ENCODE results near the gene IRF1. TPM values are rescaled to one million over a fixed set of nuclear protein-coding genes. Genes with fewer than 3 reads are reported as not detected.
A peak's percentile ranks its signal among the peaks of the same experiment; 100 is the strongest.

The IRF1 gene
- total and polyA plus RNA-seq, 8 donors: 15.1 to 93.3 (median 19.5) TPM

- TF ChIP-seq, protein P1, sequence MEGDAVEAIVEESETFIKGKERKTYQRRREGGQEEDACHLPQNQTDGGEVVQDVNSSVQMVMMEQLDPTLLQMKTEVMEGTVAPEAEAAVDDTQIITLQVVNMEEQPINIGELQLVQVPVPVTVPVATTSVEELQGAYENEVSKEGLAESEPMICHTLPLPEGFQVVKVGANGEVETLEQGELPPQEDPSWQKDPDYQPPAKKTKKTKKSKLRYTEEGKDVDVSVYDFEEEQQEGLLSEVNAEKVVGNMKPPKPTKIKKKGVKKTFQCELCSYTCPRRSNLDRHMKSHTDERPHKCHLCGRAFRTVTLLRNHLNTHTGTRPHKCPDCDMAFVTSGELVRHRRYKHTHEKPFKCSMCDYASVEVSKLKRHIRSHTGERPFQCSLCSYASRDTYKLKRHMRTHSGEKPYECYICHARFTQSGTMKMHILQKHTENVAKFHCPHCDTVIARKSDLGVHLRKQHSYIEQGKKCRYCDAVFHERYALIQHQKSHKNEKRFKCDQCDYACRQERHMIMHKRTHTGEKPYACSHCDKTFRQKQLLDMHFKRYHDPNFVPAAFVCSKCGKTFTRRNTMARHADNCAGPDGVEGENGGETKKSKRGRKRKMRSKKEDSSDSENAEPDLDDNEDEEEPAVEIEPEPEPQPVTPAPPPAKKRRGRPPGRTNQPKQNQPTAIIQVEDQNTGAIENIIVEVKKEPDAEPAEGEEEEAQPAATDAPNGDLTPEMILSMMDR (IDR thresholded peaks at IDR 0.05): no peak
- Histone ChIP-seq H3K4me1 (peaks cover 15 to 79% of the 10 kb centered on the region in 2 donors), H3K9me3 (no peaks in the 10 kb centered on the region), H3K36me3 (no peaks in the 10 kb centered on the region), H3K27me3 (no peaks in the 10 kb centered on the region), H3K27ac (peak overlapping the region; percentile 95 to 99), H3K4me3 (peak overlapping the region; percentile 65 to 73)
- ATAC-seq: peak; percentile 3
- DNase-seq: peak; percentile 36 to 79 (median 70)
- intact Hi-C loops (cut with DNase I): no loop called here
Observed at GRCh38 chr5:132497488-132497997, 7.0 kb upstream of the IRF1 start.

- Histone ChIP-seq H3K4me1 (peaks cover 12 to 86% of the 10 kb centered on the region in 2 donors), H3K27me3 (no peaks in the 10 kb centered on the region), H3K36me3 (no peaks in the 10 kb centered on the region), H3K4me3 (peak overlapping the region; percentile 65 to 73), H3K9me3 (no peaks in the 10 kb centered on the region), H3K27ac (peak overlapping the region; percentile 95 to 99)
- intact Hi-C loops (cut with DNase I): no loop called here
- DNase-seq (peak; percentile 73 to 99 (median 90)), ATAC-seq (peak; percentile 83)
- TF ChIP-seq, protein P1 (IDR thresholded peaks at IDR 0.05): no peak
Observed at GRCh38 chr5:132496631-132497487, 6.3 kb upstream of the IRF1 start.

- H3K36me3 ChIP-seq: no peaks in the 10 kb centered on the region
- H3K4me3 ChIP-seq: peak overlapping the region; percentile 65 to 73
- ATAC-seq (peak; percentile 83), DNase-seq (peak; percentile 78 to 98 (median 95))
- intact Hi-C loops (cut with DNase I): no loop called here
- H3K27me3 ChIP-seq: no peaks in the 10 kb centered on the region
- H3K4me1 ChIP-seq: peaks cover 17 to 88% of the 10 kb centered on the region in 2 donors
- peak overlapping the region; percentile 95 to 99 for H3K27ac ChIP-seq
- H3K9me3 ChIP-seq: no peaks in the 10 kb centered on the region
- TF ChIP-seq, protein P1 (IDR thresholded peaks at IDR 0.05): peak in 1 of 2 donors; percentile 32
Observed at GRCh38 chr5:132496191-132496630, 5.6 kb upstream of the IRF1 start.

GRCh38 chr5:132495667-132496190, 5.2 kb upstream of the IRF1 start:
- Histone ChIP-seq H3K36me3 (no peaks in the 10 kb centered on the region), H3K27ac (peak overlapping the region; percentile 95 to 99), H3K9me3 (no peaks in the 10 kb centered on the region), H3K4me1 (peaks cover 19 to 86% of the 10 kb centered on the region in 2 donors), H3K4me3 (peak overlapping the region; percentile 65 to 73), H3K27me3 (no peaks in the 10 kb centered on the region)
- peak; percentile 68 for ATAC-seq
- intact Hi-C loops (cut with DNase I): no loop called here
- peak; percentile 85 to 95 (median 90) for DNase-seq
- TF ChIP-seq, protein P1 (IDR thresholded peaks at IDR 0.05): no peak

GRCh38 chr5:132493821-132494220, 3.2 kb upstream of the IRF1 start:
- Histone ChIP-seq H3K4me3 (no peak overlapping the region), H3K4me1 (peaks cover 27 to 79% of the 10 kb centered on the region in 2 donors), H3K27me3 (no peaks in the 10 kb centered on the region), H3K36me3 (peaks cover 0 to 7% of the 10 kb centered on the region in 2 donors), H3K9me3 (no peaks in the 10 kb centered on the region), H3K27ac (peak overlapping the region in 1 of 2 donors; percentile 99)
- DNase-seq (no peak), ATAC-seq (no peak)
- intact Hi-C loops (cut with DNase I): no loop called here
- TF ChIP-seq, protein P1 (IDR thresholded peaks at IDR 0.05): no peak
